Nephron (organoid): ENCODE measurements around the gene TRPC3.

Experiments
- H3K27ac Mint-ChIP-seq, 3 experiments: 2 replicates each; pipeline ENCODE4 v1.8.0; 2020; ENCODE audit warnings: mixed read lengths in 3 of 3, mild to moderate bottlenecking in 2 of 3, moderate library complexity in 1 of 3
- H3K27me3 Mint-ChIP-seq: 2 replicates; pipeline ENCODE4 v1.8.0; 2021; ENCODE audit warnings: low read depth, mild to moderate bottlenecking, moderate library complexity, mixed read lengths
- H3K36me3 Mint-ChIP-seq: 2 replicates; pipeline ENCODE4 v1.8.0; 2020; ENCODE audit warnings: low read depth, mixed read lengths
- H3K4me1 Mint-ChIP-seq: 2 replicates; pipeline ENCODE4 v1.8.0; 2020; ENCODE audit warnings: mixed read lengths
- H3K4me3 Mint-ChIP-seq, 3 experiments: 2 replicates each; pipeline ENCODE4 v1.8.0; 2020; ENCODE audit warnings: mild to moderate bottlenecking in 3 of 3, mixed read lengths in 3 of 3, moderate library complexity in 2 of 3
- H3K9me3 Mint-ChIP-seq: 2 replicates; pipeline ENCODE4 v1.8.0; 2020; ENCODE audit warnings: mixed read lengths
- TF ChIP-seq, protein P1 (sequence below), 3 experiments: fragments of 200-600 bp; sonication (generic); IDR thresholded peaks; one replicate each; pipeline ENCODE4 v1.5.0; 2021; ENCODE audit warnings: antibody characterized with exemption in 3 of 3; ENCODE audit not compliant: unreplicated experiment in 3 of 3

TRPC3 gene

DNA sequence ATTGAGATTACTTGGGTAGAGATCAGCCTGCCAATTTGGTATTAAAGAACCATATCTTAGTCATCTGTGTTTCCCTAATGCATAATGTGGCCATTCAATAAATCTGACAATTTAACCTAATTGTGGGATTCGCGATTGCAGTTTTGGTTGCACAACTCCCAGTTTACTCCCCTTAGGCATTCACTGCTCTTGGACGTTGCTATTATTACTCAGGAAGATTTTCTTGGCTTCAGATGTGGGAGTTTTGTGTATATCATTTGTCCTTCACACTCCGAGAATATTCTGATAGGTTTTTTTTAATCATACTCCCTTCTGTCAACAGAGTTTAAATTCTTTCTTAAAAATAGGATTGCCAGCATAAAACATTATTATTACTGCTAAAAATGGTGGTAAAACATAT is 22.0 kb upstream of the TRPC3 start:
- Mint-ChIP-seq H3K4me1 (no peaks in the 10 kb centered on the region), H3K36me3 (no peaks in the 10 kb centered on the region), H3K4me3 (no peak overlapping the region), H3K9me3 (no peaks in the 10 kb centered on the region), H3K27ac (no peak overlapping the region), H3K27me3 (no peaks in the 10 kb centered on the region)
- TF ChIP-seq, protein P1, sequence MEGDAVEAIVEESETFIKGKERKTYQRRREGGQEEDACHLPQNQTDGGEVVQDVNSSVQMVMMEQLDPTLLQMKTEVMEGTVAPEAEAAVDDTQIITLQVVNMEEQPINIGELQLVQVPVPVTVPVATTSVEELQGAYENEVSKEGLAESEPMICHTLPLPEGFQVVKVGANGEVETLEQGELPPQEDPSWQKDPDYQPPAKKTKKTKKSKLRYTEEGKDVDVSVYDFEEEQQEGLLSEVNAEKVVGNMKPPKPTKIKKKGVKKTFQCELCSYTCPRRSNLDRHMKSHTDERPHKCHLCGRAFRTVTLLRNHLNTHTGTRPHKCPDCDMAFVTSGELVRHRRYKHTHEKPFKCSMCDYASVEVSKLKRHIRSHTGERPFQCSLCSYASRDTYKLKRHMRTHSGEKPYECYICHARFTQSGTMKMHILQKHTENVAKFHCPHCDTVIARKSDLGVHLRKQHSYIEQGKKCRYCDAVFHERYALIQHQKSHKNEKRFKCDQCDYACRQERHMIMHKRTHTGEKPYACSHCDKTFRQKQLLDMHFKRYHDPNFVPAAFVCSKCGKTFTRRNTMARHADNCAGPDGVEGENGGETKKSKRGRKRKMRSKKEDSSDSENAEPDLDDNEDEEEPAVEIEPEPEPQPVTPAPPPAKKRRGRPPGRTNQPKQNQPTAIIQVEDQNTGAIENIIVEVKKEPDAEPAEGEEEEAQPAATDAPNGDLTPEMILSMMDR (IDR thresholded peaks at IDR 0.05; ENCODE audit: unreplicated experiment in 3 of 3), result no peak

- Mint-ChIP-seq H3K4me3 (no peak overlapping the region), H3K36me3 (no peaks in the 10 kb centered on the region), H3K27ac (no peak overlapping the region), H3K27me3 (peaks cover 3% of the 10 kb centered on the region), H3K9me3 (no peaks in the 10 kb centered on the region), H3K4me1 (peaks cover 4% of the 10 kb centered on the region)
- TF ChIP-seq, protein P1 (IDR thresholded peaks at IDR 0.05; ENCODE audit: unreplicated experiment in 3 of 3), result no peak
Observed at GRCh38 chr4:121968859-121969258, 17.0 kb upstream of the TRPC3 start.

GRCh38 chr4:121964958-121965357 is 13.1 kb upstream of the TRPC3 start:
- H3K4me1 Mint-ChIP-seq, result peaks cover 4% of the 10 kb centered on the region
- no peaks in the 10 kb centered on the region for H3K9me3 Mint-ChIP-seq
- H3K27ac Mint-ChIP-seq, result no peak overlapping the region
- no peak overlapping the region for H3K4me3 Mint-ChIP-seq
- no peaks in the 10 kb centered on the region for H3K36me3 Mint-ChIP-seq
- TF ChIP-seq, protein P1 (IDR thresholded peaks at IDR 0.05; ENCODE audit: unreplicated experiment in 3 of 3), result no peak
- peaks cover 3% of the 10 kb centered on the region for H3K27me3 Mint-ChIP-seq

- no peaks in the 10 kb centered on the region for H3K4me1 Mint-ChIP-seq
- H3K4me3 Mint-ChIP-seq, result no peak overlapping the region
- H3K36me3 Mint-ChIP-seq, result no peaks in the 10 kb centered on the region
- H3K9me3 Mint-ChIP-seq, result no peaks in the 10 kb centered on the region
- peaks cover 9% of the 10 kb centered on the region for H3K27me3 Mint-ChIP-seq
- TF ChIP-seq, protein P1 (IDR thresholded peaks at IDR 0.05; ENCODE audit: unreplicated experiment in 3 of 3), result no peak
- no peak overlapping the region for H3K27ac Mint-ChIP-seq
Observed at GRCh38 chr4:121960818-121961217, 9.0 kb upstream of the TRPC3 start.

- H3K4me3 Mint-ChIP-seq, result no peak overlapping the region
Observed at GRCh38 chr4:121958777-121959176, 6.9 kb upstream of the TRPC3 start.

GRCh38 chr4:121957266-121957665 is 5.4 kb upstream of the TRPC3 start:
- no peak overlapping the region for H3K27ac Mint-ChIP-seq

More at GRCh38 chr4:121958777-121959176, 6.9 kb upstream of the TRPC3 start:
- no peaks in the 10 kb centered on the region for H3K4me1 Mint-ChIP-seq
- no peaks in the 10 kb centered on the region for H3K9me3 Mint-ChIP-seq
- TF ChIP-seq, protein P1 (IDR thresholded peaks at IDR 0.05; ENCODE audit: unreplicated experiment in 3 of 3), result no peak
- H3K27ac Mint-ChIP-seq, result no peak overlapping the region
- H3K36me3 Mint-ChIP-seq, result no peaks in the 10 kb centered on the region
- H3K27me3 Mint-ChIP-seq, result peaks cover 18% of the 10 kb centered on the region

More at GRCh38 chr4:121957266-121957665, 5.4 kb upstream of the TRPC3 start:
- Mint-ChIP-seq H3K9me3 (no peaks in the 10 kb centered on the region), H3K27me3 (peaks cover 28% of the 10 kb centered on the region), H3K4me1 (peaks cover 2% of the 10 kb centered on the region), H3K36me3 (no peaks in the 10 kb centered on the region), H3K4me3 (no peak overlapping the region)
- TF ChIP-seq, protein P1 (IDR thresholded peaks at IDR 0.05; ENCODE audit: unreplicated experiment in 3 of 3), result no peak
